ENCODE results near the gene PLA2G5. TPM values are rescaled to one million over a fixed set of nuclear protein-coding genes. Genes with fewer than 3 reads are reported as not detected.

PLA2G5 gene
- total and polyA plus RNA-seq, 2 of the 4 experiments (the other 2 are of a cell fraction) = not detected

- TF ChIP-seq CEBPB (IDR thresholded peaks at IDR 0.05; ENCODE audit: low read depth, low read length) (no peak), USF2 (IDR thresholded peaks at IDR 0.05; ENCODE audit: low read depth, low read length) (no peak), SMC3 (IDR thresholded peaks at IDR 0.05; ENCODE audit: low read depth, low read length) (no peak), NFE2L2 (IDR thresholded peaks at IDR 0.05; ENCODE audit: low read depth, low read length) (no peak), MXI1 (IDR thresholded peaks at IDR 0.05; ENCODE audit: borderline replicate concordance, low read depth, low read length) (no peak), MAFK (IDR thresholded peaks at IDR 0.05; ENCODE audit: low read depth, low read length) (no peak), MAZ (IDR thresholded peaks at IDR 0.05; ENCODE audit: borderline replicate concordance, low read depth, low read length) (no peak), ELK1 (IDR thresholded peaks at IDR 0.05; ENCODE audit: borderline replicate concordance, low read depth, low read length) (no peak), RAD21 (IDR thresholded peaks at IDR 0.05; ENCODE audit: low read length) (no peak), POLR2A (IDR thresholded peaks at IDR 0.05; ENCODE audit: low read depth, low read length) (no peak), FOS (IDR thresholded peaks at IDR 0.05; ENCODE audit: low read depth, low read length) (no peak), CTCF (conservative IDR thresholded peaks at IDR 0.05; ENCODE audit: low read depth, low read length) (no peak), RFX5 (IDR thresholded peaks at IDR 0.05; ENCODE audit: low read depth, low read length) (no peak), RCOR1 (IDR thresholded peaks at IDR 0.05; ENCODE audit: insufficient replicate concordance, low read length) (no peak)
- Histone ChIP-seq H3K23ac (ENCODE audit: low read depth, low read length) (no peak overlapping the region), H3K4me1 (ENCODE audit: control insufficient read depth, insufficient read depth, low read length) (no peaks in the 10 kb centered on the region), H4K5ac (ENCODE audit: low read depth, low read length) (no peak overlapping the region), H3K14ac (replicated peaks; ENCODE audit: low read depth, low read length) (no peak overlapping the region), H2AFZ (replicated peaks; ENCODE audit: low read length, poor library complexity) (no peak overlapping the region), H3K56ac (ENCODE audit: extremely low read depth, insufficient read depth, low read length) (no peak overlapping the region), H4K20me1 (ENCODE audit: insufficient read depth, low read length) (no peaks in the 10 kb centered on the region), H2BK15ac (ENCODE audit: low read depth, low read length) (no peak overlapping the region), H4K91ac (ENCODE audit: insufficient read depth, low read depth, low read length) (no peak overlapping the region), H2BK20ac (ENCODE audit: low read depth, low read length) (no peak overlapping the region), H3K4me2 (ENCODE audit: low read depth, low read length) (no peak overlapping the region), H2AK9ac (replicated peaks; ENCODE audit: low read depth, low read length, poor library complexity) (no peak overlapping the region), H2AK5ac (ENCODE audit: low read depth, low read length) (no peak overlapping the region), H2BK5ac (ENCODE audit: low read depth, low read length, poor library complexity, severe bottlenecking) (no peak overlapping the region), H3K9me3 (ENCODE audit: control insufficient read depth, insufficient read depth, low read length) (no peaks in the 10 kb centered on the region), H3K18ac (ENCODE audit: low read depth, low read length) (no peak overlapping the region), H3K9me1 (ENCODE audit: insufficient read depth, low read length) (no peaks in the 10 kb centered on the region), H3K36me3 (ENCODE audit: control insufficient read depth, insufficient read depth, low read length) (no peaks in the 10 kb centered on the region), H3K4me3 (ENCODE audit: insufficient read depth, low read depth, low read length) (no peak overlapping the region), H4K8ac (ENCODE audit: low read depth in 2 of 2, low read length in 2 of 2) (no peak overlapping the region), H3K27me3 (ENCODE audit: control insufficient read depth, insufficient read depth, low read length) (peaks cover 41% of the 10 kb centered on the region), H2BK120ac (ENCODE audit: low read depth, low read length) (no peak overlapping the region), H3K79me1 (ENCODE audit: low read depth in 1 of 2, low read length in 2 of 2) (no peaks in the 10 kb centered on the region), H3K9ac (ENCODE audit: low read depth, low read length) (no peak overlapping the region), H3K27ac (ENCODE audit: insufficient read depth, low read length) (no peak overlapping the region), H3K4ac (ENCODE audit: low read depth, low read length) (no peak overlapping the region)
- intact Hi-C loops (cut with micrococcal nuclease) = no loop called here
- no CpG with 5 or more reads among the region's 5 CpGs for WGBS, 2 experiments (ENCODE audit: extremely low coverage in 2 of 2, insufficient read length in 1 of 2)
- dilution Hi-C loops (cut with HindIII; ENCODE audit: low sequenced_read_pairs, unreplicated experiment) = no loop called here
- CTCF ChIA-PET = no interaction called here
- POLR2A ChIA-PET (ENCODE audit: unreplicated experiment) = interaction anchor here (0.6 kb wide), 1 partner anchor 50 kb away, joined by 8 read pairs; no protein-coding TSS in a partner anchor
- in situ Hi-C loops (cut with MboI; ENCODE audit: low sequenced_read_pairs) = no loop called here
- ATAC-seq (ENCODE audit: low read depth) (no peak), DNase-seq (no peak)
- no TSS peak for BruUV-seq (replicated peaks)
These were observed 24.0 kb downstream of the PLA2G5 start for GRCh38 chr1:20093940-20094391.

Data from IMR-90 (cell line).